Erythroblast (primary cell): Measurements from ENCODE around the gene CHMP6.

Experiments
- GATA1 ChIP-seq: IDR thresholded peaks from 2 replicates; pipeline ENCODE4 v1.6.1; 2011; ENCODE audit warnings: low read depth, mild to moderate bottlenecking, control low read depth, low read length, moderate library complexity
- POLR2A ChIP-seq: IDR thresholded peaks from 2 replicates; pipeline ENCODE4 v1.6.1; 2011; ENCODE audit warnings: mild to moderate bottlenecking, low read length

DNA sequence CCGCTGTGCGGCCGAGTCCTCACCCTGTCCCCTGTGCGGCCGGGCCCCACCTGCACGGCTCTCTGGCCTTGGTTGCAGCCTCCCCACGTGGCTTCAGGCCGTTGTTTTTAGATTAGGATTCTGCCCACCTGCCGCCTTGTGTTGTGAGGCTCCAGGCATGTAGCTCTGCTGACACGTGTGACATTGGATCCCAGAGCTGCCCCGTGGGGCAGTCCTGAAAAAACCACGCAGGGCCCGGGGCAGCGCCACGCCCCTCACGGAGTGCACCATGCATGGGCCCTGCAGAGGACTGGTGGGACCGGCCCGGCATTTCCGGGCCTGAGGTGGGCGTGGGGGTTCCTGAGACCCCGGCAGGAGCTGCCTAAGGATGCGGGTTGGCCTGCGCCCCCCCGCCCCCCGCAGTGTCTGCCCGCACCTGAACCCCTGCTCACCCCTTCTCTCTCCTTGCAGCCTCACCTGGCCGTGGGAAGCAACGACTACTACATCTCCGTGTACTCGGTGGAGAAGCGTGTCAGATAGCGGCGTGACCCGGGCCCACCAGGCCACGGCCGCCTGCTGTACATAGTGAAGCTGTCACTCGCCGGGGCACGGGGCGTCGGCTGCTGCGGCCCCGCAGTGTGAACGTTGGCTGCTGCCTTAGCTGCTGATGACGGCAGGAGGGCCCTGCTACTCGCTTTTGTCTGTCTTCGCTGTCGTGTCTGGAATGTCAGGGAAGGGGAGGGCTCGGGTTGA, 27.7 kb upstream of the CHMP6 start:
- TF ChIP-seq POLR2A (no peak), GATA1 (no peak)
